Lung microvascular endothelial cell (primary cell): ENCODE results near the gene TLR9. TPM values are rescaled to one million over a fixed set of nuclear protein-coding genes. Genes with fewer than 3 reads are reported as not detected.
"Not testable (repeated sequence)": the region's sequence is repeated elsewhere in the genome, so short reads cannot be mapped to it uniquely, and the experiment has no call there.

Experiments used
- DNase-seq, 2 donors: peaks; one replicate each; pipeline versions ENCODE4 v3.0.0 to v3.0.0-alpha.2; 2010; ENCODE audit warnings: low read depth in 2 of 2
- total RNA-seq: library from RNA; depleted of rRNA; stranded (reverse); fragments of >200 nt; gene quantifications from 2 replicates; pipeline ENCODE4 v1.2.1, GENCODE V29; 2014

Gene TLR9
- total RNA-seq, 1 donor from 2014 or later, result not detected

GRCh38 chr3:52195823-52196331 lies 29.6 kb downstream of the TLR9 start:
- peak; percentile 53 to 61 for DNase-seq

DNA sequence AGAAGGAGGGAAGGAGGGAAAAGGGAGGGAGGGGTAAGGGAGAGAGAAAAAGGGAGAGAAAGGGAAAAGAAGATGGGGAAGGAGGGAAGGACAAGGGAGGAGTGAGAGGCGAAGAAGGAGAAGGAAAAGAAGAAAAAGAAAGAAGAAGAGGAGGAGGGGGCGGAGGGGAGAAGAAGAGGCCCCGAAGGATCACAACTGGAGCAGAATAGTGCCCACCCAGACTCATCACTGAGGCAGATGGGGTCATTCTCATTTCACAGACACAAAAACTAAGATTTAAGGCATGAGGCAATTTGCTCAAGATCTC lies 30.2 kb downstream of the TLR9 start:
- DNase-seq, result no peak

DNA sequence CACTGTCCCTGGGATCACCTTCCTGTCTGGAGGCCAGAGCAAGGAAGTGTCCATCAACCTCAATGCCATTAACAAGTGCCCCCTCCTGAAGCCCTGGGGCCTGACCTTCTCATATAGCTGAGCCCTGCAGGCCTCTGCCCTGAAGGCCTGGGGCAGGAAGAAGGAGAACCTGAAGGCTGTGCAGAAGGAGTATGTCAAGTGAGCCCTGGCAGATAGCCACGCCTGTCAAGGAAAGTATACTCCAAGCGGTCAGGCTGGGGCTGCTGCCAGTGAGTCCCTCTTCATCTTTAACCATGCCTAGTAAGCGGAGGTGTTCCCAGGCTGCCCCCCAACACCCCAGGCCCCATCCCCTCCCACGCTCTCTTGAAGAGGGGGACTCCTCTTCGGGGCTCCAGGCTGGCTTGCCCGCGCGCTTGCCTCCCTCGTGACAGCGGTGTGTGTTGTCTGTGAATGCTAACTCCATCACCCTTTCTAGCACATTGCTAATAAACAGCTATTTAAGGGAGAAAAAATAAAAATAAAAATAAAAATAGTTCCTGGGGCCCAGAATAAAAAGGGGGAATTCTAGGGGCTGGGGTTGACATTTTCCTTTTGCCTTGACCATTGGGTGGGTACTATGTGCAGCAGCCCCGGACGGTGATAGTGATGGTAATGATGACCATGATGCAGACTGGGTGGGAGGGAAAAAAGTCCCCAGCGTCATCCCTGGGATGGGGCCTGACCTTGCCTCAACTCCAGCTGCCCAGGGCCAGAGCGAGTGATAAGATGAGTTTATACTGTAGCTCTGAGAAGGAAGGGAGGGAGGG lies 30.8 kb downstream of the TLR9 start:
- DNase-seq, result no peak

DNA sequence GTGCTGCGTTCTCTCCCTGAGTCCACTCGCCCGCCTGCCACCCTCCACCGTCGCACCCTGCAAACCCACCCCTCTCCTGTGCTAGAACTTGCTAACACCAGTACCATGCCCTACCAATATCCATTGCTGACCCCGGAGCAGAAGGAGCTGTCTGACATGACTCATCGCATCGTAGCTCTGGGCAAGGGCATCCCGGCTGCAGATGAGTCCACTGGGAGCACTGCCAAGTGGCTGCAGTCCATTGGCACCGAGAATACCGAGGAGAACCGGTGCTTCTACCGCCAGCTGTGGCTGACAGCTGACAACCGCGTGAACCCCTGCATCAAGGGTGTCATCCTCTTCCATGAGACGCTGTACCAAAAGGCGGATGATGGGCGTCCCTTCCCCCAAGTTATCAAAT lies 32.4 kb downstream of the TLR9 start:
- DNase-seq, result peak; percentile 26 to 30

DNA sequence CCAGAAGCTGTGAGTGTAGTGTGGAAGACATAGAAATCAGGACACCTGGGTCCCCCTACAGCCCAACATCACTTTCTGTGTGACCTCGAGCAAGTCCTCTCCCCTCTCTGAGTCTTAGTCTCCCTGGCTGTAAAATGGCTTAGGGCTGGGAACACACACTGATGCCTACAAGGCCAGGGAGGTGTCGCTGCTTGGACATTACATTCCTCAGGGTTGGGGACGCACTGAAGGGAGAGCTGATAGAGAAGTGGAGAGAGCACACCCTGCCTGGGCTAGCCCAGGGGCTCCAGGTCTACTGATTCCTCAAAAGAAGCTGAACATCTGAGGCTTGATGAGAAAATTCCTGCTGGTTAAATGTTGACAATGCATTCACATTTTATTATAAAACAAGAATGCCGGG lies 33.8 kb downstream of the TLR9 start:
- no peak for DNase-seq

DNA sequence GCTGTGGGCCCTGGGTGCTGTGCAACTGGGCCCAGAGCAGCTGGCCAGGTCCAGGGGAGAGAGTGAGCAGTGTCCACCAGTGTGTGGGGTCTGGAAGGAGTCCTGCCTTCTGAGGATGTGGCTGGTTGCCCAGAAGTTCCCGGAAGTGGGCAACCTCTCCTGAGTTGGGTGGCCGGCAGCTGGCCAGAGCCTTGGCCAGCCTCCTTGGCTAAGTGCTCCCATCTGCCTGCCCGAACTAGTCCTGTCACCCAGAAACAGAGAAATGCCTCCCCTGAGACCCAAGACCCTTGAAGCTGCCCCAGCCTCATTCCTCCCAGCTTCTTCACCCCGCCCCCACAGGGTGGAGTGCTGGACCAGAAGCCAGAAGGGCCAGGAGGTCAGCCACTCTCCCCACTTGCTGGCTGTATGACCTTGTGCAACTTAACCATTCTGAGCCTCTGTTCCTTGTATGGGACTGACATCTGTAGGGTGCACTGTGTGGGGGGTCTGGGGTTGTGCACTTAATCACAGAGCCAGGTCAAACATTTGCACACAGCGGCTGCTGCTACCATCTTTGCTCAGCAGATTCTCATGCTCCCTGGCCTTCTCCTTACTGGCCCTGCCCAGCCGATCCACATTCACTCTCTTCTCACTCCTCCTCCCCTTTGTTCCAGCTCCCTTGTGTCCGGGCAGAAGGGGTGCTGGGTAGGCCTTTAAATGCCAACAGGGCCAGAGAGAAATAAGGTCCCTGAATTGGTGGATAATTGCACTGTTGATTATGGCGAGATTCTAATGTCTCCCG lies 35.0 kb downstream of the TLR9 start:
- no peak for DNase-seq

DNA sequence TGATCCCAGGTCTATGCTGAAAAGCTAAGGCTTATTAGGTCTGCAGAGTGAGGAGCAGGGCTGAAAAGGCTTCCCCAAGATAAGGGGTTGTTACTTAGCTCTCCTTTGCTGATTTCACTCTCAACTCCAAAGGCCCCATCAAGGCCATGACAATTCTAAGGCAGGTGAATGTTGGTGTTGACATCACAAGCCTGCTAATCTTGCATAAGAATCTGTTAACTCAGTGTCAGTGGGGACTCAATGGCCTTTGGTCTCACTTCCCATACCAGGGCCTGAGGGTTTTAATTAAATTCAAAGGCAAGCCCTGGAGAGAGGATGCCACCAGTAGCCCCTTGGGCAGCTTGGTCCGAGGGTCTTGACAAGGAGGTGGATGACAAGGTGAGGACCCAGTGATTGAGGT lies 36.9 kb downstream of the TLR9 start:
- DNase-seq, result no peak

GRCh38 chr3:52186729-52187128 lies 38.7 kb downstream of the TLR9 start:
- no peak for DNase-seq

GRCh38 chr3:52185837-52186236 lies 39.6 kb downstream of the TLR9 start:
- DNase-seq, result no peak

GRCh38 chr3:52185311-52185710 lies 40.1 kb downstream of the TLR9 start:
- no peak for DNase-seq

- DNase-seq, result no peak
Observed at GRCh38 chr3:52184690-52185089, 40.8 kb downstream of the TLR9 start.

DNA sequence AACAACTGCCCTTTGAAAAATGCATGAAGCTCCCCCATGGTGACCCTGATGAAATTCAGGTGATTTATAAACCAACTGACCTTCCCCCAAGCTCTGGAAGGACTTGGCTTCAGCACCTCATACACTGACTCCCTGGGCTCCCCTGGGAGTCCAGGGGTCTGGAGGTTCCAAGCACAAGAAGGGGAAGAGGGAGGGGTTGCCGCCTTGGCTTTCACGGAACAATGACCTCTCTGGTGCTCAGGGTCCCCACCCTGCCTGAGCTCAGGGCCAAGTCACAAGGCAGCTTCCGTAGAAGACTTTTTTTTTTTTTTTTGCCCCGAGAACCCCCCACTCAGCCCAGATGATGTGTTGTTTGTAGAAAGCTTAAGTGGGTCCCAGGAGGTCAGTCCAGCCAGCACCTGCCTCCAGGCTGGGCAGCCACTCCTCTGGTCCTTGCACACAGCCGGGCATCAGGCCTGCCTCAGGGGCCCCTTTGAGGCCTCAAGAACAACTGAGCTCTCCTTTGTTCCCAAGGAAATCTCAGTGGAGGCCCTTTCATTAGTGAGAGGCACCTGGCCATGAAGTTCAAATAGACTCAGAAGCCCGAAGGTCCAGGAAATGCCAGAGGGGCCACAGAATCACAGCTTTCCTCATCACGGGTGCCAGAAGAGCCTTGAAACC lies 41.5 kb downstream of the TLR9 start:
- DNase-seq, result no peak

DNA sequence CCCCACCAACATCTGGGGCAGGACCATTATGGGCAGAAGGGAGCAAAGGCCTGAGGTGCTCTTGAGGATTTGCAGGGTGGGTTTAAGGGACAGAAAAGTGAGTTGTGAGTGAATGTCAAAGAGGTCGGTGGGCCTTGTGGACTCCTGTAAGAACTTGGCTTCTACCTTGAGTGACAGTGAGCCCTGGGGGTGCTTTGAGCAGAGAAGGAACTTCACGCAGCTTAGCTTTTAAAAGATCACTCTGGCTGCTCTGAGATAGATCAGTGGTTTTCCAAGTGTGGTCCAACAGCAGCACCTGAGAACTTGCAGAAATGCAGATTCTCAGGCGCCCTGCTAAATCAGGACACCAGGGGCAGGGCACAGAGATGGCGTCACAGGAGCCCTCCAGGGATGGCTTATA lies 42.8 kb downstream of the TLR9 start:
- DNase-seq, result no peak

DNA sequence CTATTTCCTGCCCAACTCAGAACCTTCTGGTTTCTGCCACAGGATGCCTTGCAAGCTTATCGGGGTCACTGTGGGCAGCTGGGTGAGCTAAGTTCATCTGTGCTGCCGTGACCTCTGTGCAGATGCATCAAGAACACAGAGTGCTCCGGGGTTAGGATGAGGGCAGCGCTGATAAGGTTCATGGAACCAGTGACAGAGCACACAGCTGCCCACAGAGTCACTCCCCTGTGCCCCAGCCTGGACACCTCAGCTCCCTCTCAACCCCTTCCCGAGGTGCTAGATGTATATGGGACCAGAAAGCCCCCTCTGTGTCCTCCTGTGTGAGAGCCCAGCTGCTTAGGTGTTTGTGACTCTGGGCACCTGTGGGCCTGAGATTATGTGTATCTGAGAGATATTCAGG lies 43.2 kb downstream of the TLR9 start:
- DNase-seq, result no peak

DNA sequence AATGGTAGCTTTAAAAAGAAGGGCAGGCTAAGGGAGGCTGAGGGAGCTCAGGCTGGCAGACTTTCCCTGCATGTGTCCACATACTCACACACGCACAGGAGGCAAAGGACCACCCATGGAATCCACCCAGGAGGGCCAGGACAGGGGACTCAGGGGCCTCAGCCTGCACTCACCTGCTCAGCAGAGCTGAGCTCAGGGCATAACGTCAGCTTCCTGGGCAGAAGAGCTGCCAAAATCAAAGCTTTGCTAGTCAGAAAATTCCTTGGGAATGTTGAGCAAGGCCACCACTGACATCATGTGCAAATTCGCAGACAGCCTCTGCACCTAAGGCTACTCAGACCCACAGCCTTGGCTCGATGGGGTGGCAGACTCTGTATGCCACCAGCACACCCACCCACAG lies 43.9 kb downstream of the TLR9 start:
- DNase-seq, result no peak

DNA sequence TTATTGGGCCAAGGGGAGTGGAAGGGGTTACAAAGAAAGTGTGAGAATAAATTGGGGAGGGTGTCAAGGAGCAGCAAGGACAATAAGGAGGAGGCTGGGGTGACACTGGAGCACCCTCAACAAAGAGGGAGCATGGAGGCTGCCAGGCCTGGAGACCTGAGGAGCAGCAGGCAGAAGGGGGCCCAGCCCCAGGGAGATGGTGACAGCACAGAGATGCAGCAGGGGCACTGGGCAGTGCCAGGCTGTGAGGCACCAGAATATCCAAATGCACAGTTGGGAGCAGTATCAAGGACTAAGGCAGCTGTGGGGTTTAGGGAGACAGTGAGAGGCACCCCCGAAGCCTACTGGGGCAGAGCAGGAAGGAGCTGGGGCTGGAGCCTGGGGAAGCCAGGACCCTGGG lies 46.9 kb downstream of the TLR9 start:
- DNase-seq, result no peak

GRCh38 chr3:52178126-52178525 lies 47.3 kb downstream of the TLR9 start:
- not testable (repeated sequence) for DNase-seq

DNA sequence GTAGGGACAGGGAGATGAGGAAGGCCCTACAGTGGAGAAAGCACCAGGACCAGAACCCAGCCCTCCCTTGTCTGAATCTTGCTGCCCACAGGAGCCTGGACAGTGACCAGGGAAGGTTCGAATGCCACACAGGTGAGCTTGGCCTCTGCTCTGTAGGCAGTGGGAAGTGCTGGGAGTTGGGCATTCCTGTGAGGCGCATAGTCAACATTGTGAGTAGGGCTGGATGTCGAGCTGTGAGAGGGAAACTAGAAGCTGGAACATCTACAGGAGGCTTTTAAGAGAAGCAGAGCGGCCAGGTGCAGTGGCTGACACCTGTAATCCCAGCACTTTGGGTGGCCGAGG lies 47.8 kb downstream of the TLR9 start:
- no peak for DNase-seq

DNA sequence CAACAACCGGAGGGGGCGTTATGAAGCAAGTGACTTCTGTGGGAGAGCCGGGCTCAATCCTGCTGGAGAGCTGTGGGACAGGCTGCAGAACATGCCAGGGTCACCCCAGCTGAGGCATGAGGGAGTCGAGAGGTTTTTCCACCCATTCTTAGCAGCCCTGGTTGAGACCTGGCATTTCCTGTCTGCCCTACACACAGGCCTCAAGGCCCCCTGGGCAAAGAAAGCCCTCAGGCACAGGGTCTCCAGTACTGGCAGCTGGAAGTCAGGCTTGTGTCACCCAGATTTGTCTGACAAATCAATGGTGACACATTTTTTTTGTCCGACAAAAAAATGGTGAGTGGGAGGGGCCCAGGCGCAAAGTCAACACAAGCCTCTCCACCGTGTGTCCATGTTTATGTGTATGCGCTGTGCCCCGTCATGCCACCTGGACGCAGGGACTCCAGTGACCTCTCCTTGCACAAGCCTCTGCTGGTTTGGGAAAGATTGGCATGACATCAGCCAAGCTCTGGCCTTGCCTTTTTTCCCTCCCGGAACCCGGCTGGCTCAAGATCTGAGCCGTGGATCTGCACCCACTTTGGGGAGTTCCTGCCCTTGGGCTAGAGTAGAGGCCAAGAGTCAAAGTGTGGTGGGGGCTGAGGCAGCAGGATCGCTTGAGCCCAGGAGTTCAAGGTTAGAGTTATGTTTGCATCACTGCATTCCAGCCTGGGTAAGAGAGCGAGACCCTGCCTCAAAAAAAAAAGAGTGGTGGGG lies 48.3 kb downstream of the TLR9 start:
- DNase-seq, result no peak

GRCh38 chr3:52176180-52176752 lies 49.2 kb downstream of the TLR9 start:
- DNase-seq, result no peak

- no peak for DNase-seq
Observed at GRCh38 chr3:52175416-52176179, 49.8 kb downstream of the TLR9 start.
